ENCODE data around the gene DIPK1C. TPM values are rescaled to one million over a fixed set of nuclear protein-coding genes. Genes with fewer than 3 reads are reported as not detected.

DIPK1C gene
- total and polyA plus RNA-seq, 2 of the 4 experiments (the other 2 are of a cell fraction) = not detected

GRCh38 chr18:74497778-74498177 is 40.7 kb upstream of the DIPK1C start:
- no peak for TF ChIP-seq MAFK (IDR thresholded peaks at IDR 0.05; ENCODE audit: low read depth, low read length)
- no peak for TF ChIP-seq CTCF (conservative IDR thresholded peaks at IDR 0.05; ENCODE audit: low read depth, low read length)
- no peak for TF ChIP-seq RFX5 (IDR thresholded peaks at IDR 0.05; ENCODE audit: low read depth, low read length)
- no peak for TF ChIP-seq CHD1 (IDR thresholded peaks at IDR 0.05; ENCODE audit: low read depth, low read length)
- no peak for TF ChIP-seq RAD21 (IDR thresholded peaks at IDR 0.05; ENCODE audit: low read length)
- TF ChIP-seq ELK1 (IDR thresholded peaks at IDR 0.05; ENCODE audit: borderline replicate concordance, low read depth, low read length) = no peak
- TF ChIP-seq RCOR1 (IDR thresholded peaks at IDR 0.05; ENCODE audit: insufficient replicate concordance, low read length) = no peak
- TF ChIP-seq MXI1 (IDR thresholded peaks at IDR 0.05; ENCODE audit: borderline replicate concordance, low read depth, low read length) = no peak
- TF ChIP-seq NFE2L2 (IDR thresholded peaks at IDR 0.05; ENCODE audit: low read depth, low read length) = no peak
- no peak for TF ChIP-seq CEBPB (IDR thresholded peaks at IDR 0.05; ENCODE audit: low read depth, low read length)
- no peak for TF ChIP-seq MAZ (IDR thresholded peaks at IDR 0.05; ENCODE audit: borderline replicate concordance, low read depth, low read length)
- no peak for TF ChIP-seq BHLHE40 (IDR thresholded peaks at IDR 0.05; ENCODE audit: low read depth, low read length)
- TF ChIP-seq USF2 (IDR thresholded peaks at IDR 0.05; ENCODE audit: low read depth, low read length) = no peak
- TF ChIP-seq SMC3 (IDR thresholded peaks at IDR 0.05; ENCODE audit: low read depth, low read length) = no peak
- TF ChIP-seq FOS (IDR thresholded peaks at IDR 0.05; ENCODE audit: low read depth, low read length) = no peak
- no peak for TF ChIP-seq POLR2A (IDR thresholded peaks at IDR 0.05; ENCODE audit: low read depth, low read length)
- Histone ChIP-seq H3K79me1 (ENCODE audit: low read depth in 1 of 2, low read length in 2 of 2) (peaks cover 16 to 27% of the 10 kb centered on the region in 2 experiments), H2BK120ac (ENCODE audit: low read depth, low read length) (no peak overlapping the region), H3K36me3 (ENCODE audit: control insufficient read depth, insufficient read depth, low read length) (peaks cover 14% of the 10 kb centered on the region), H3K27ac (ENCODE audit: insufficient read depth, low read length) (no peak overlapping the region), H3K14ac (replicated peaks; ENCODE audit: low read depth, low read length) (no peak overlapping the region), H2BK5ac (ENCODE audit: low read depth, low read length, poor library complexity, severe bottlenecking) (no peak overlapping the region), H3K9me3 (ENCODE audit: control insufficient read depth, insufficient read depth, low read length) (no peaks in the 10 kb centered on the region), H3K4me2 (ENCODE audit: low read depth, low read length) (no peak overlapping the region), H3K23ac (ENCODE audit: low read depth, low read length) (no peak overlapping the region), H4K5ac (ENCODE audit: low read depth, low read length) (no peak overlapping the region), H2BK15ac (ENCODE audit: low read depth, low read length) (no peak overlapping the region), H4K20me1 (ENCODE audit: insufficient read depth, low read length) (no peaks in the 10 kb centered on the region), H4K91ac (ENCODE audit: insufficient read depth, low read depth, low read length) (no peak overlapping the region), H2AK9ac (replicated peaks; ENCODE audit: low read depth, low read length, poor library complexity) (no peak overlapping the region), H2BK20ac (ENCODE audit: low read depth, low read length) (no peak overlapping the region), H3K27me3 (ENCODE audit: control insufficient read depth, insufficient read depth, low read length) (peaks cover 2% of the 10 kb centered on the region; the same call in 1 of the 2 replicates), H4K8ac (ENCODE audit: low read depth in 2 of 2, low read length in 2 of 2) (no peak overlapping the region), H3K4me3 (ENCODE audit: insufficient read depth, low read depth, low read length) (no peak overlapping the region), H3K18ac (ENCODE audit: low read depth, low read length) (no peak overlapping the region), H3K56ac (ENCODE audit: extremely low read depth, insufficient read depth, low read length) (no peak overlapping the region), H3K9me1 (ENCODE audit: insufficient read depth, low read length) (peaks cover 4% of the 10 kb centered on the region; the same call in 1 of the 2 replicates), H2AK5ac (ENCODE audit: low read depth, low read length) (no peak overlapping the region), H2AFZ (replicated peaks; ENCODE audit: low read length, poor library complexity) (no peak overlapping the region), H3K4ac (ENCODE audit: low read depth, low read length) (no peak overlapping the region), H3K4me1 (ENCODE audit: control insufficient read depth, insufficient read depth, low read length) (peaks cover 5% of the 10 kb centered on the region; the same call in 1 of the 2 replicates), H3K9ac (ENCODE audit: low read depth, low read length) (no peak overlapping the region)
- CTCF ChIA-PET = interaction anchor here (0.7 kb wide), 1 partner anchor 58 kb away, joined by 4 read pairs; no protein-coding TSS in a partner anchor
- POLR2A ChIA-PET (ENCODE audit: unreplicated experiment) = no interaction called here
- DNase-seq (no peak), ATAC-seq (ENCODE audit: low read depth) (no peak)
- in situ Hi-C loops (cut with MboI; ENCODE audit: low sequenced_read_pairs) (no loop called here), intact Hi-C loops (cut with micrococcal nuclease) (loop anchor here (2.0 to 5.0 kb wide), 3 partner anchors 55 to 1850 kb away; no protein-coding TSS in a partner anchor), dilution Hi-C loops (cut with HindIII; ENCODE audit: low sequenced_read_pairs, unreplicated experiment) (no loop called here)
- no CpG with 5 or more reads among the region's 3 CpGs for WGBS, 2 experiments (ENCODE audit: extremely low coverage in 2 of 2, insufficient read length in 1 of 2)
- BruUV-seq (replicated peaks) = TSS peak; percentile 31

Measured in IMR-90 (cell line).